Skeletal muscle tissue (tissue), 4 donors: ENCODE measurements around the gene CCDC15. TPM values are rescaled to one million over a fixed set of nuclear protein-coding genes. Genes with fewer than 3 reads are reported as not detected.

Experiments used
- H3K27ac ChIP-seq: one replicate; pipeline ENCODE4 v1.7.0; 2013; ENCODE audit warnings: mild to moderate bottlenecking, low read depth, low read length, inconsistent platforms
- H3K27me3 ChIP-seq, 3 donors: one replicate each; pipeline ENCODE4 v1.7.0; 2013; ENCODE audit warnings: low read length in 3 of 3; ENCODE audit not compliant: control insufficient read depth in 3 of 3, insufficient read depth in 3 of 3
- H3K36me3 ChIP-seq, 3 donors: one replicate each; pipeline ENCODE4 v1.7.0; 2013; ENCODE audit warnings: low read length in 3 of 3; ENCODE audit not compliant: control insufficient read depth in 3 of 3, insufficient read depth in 3 of 3
- H3K4me1 ChIP-seq, 3 donors: one replicate each; pipeline ENCODE4 v1.7.0; 2013; ENCODE audit warnings: low read length in 3 of 3, mild to moderate bottlenecking in 3 of 3; ENCODE audit not compliant: control insufficient read depth in 3 of 3, insufficient read depth in 3 of 3
- H3K4me3 ChIP-seq, 3 donors: one replicate each; pipeline ENCODE4 v1.7.0; 2013; ENCODE audit warnings: low read length in 3 of 3
- H3K9ac ChIP-seq, 3 donors: one replicate each; pipeline ENCODE4 v1.7.0; 2013; ENCODE audit warnings: low read length in 3 of 3, mild to moderate bottlenecking in 3 of 3, moderate library complexity in 2 of 3, low read depth in 1 of 3
- H3K9me3 ChIP-seq, 3 donors: one replicate each; pipeline ENCODE4 v1.7.0; 2013; ENCODE audit warnings: low read length in 3 of 3; ENCODE audit not compliant: control insufficient read depth in 3 of 3
- total RNA-seq: library from RNA; depleted of rRNA; stranded (reverse); fragments of >200 nt; gene quantifications from one replicate; pipeline ENCODE4 v1.2.3, GENCODE V29; 2014
- donor health status: Osteomylitis.

CCDC15 gene
- total RNA-seq, 1 donor from 2014 or later = 2.6 TPM

GRCh38 chr11:125078516-125079140, 124.6 kb downstream of the CCDC15 start:
- no peak overlapping the region for H3K4me3 ChIP-seq
- peaks cover 0 to 4% (median 0%) of the 10 kb centered on the region in 3 donors for H3K4me1 ChIP-seq
- no peaks in the 10 kb centered on the region for H3K36me3 ChIP-seq
- no peaks in the 10 kb centered on the region for H3K9me3 ChIP-seq
- H3K9ac ChIP-seq = no peak overlapping the region
- peaks cover 11 to 59% (median 22%) of the 10 kb centered on the region in 3 donors for H3K27me3 ChIP-seq
- H3K27ac ChIP-seq = no peak overlapping the region

- Histone ChIP-seq H3K36me3 (no peaks in the 10 kb centered on the region), H3K4me1 (peaks cover 0 to 4% (median 0%) of the 10 kb centered on the region in 3 donors), H3K9ac (no peak overlapping the region), H3K27ac (no peak overlapping the region), H3K27me3 (peaks cover 16 to 59% (median 22%) of the 10 kb centered on the region in 3 donors), H3K4me3 (no peak overlapping the region), H3K9me3 (no peaks in the 10 kb centered on the region)
These were observed 125.3 kb downstream of the CCDC15 start for GRCh38 chr11:125079151-125079877.

DNA sequence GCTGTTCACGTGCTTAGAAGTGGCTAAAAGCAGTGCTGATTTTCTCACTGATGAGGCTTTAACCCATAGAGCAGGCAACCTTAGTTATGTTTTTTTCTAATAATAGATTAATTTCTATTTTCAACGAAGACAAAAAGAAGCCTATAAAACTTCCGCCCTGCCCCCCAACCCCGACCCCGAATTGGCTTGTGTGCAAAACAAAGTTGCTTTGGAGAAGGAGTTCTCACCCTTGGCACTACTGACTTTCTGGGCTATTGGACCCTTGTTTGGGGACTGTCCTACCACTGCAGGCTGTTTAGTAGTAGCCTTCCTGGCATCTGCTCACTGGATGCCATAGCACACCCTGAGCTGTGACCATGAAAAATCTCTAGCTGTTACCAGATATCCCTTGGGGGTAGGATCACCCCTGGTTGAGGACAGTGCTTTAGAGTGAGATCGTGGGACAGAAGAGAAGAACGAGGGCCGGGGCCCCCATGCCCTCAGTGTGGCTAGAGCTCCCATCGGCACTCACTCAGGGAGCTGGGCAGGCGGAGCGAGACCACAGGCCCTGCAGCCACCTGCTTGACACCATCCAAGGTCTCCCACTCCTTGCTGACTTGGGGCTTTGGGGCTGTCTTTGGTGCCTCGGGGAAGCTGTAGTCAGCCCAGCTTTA, 126.0 kb downstream of the CCDC15 start:
- H3K27ac ChIP-seq = no peak overlapping the region

DNA sequence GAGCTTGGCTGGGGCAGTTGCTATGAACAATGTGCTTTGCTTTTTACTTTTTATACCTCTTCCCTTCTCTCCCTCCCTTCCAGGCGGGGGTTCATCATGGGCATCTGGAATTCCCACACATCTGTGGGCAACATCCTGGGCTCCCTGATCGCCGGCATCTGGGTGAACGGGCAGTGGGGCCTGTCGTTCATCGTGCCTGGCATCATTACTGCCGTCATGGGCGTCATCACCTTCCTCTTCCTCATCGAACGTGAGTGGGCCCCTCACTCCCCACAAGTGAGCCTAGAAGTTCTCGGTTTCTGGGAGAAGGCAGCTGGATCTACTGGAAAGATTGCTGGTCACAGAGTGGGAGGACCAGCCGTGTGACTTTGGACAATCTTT, 126.5 kb downstream of the CCDC15 start:
- Histone ChIP-seq H3K4me3 (no peak overlapping the region), H3K27me3 (peaks cover 20 to 61% (median 26%) of the 10 kb centered on the region in 3 donors), H3K9ac (no peak overlapping the region)

More for the DNA sequence above, 126.0 kb downstream of the CCDC15 start:
- H3K27me3 ChIP-seq = peaks cover 20 to 61% (median 23%) of the 10 kb centered on the region in 3 donors
- H3K9me3 ChIP-seq = no peaks in the 10 kb centered on the region
- peaks cover 0 to 3% (median 0%) of the 10 kb centered on the region in 3 donors for H3K4me1 ChIP-seq
- no peak overlapping the region for H3K9ac ChIP-seq
- H3K36me3 ChIP-seq = no peaks in the 10 kb centered on the region
- H3K4me3 ChIP-seq = no peak overlapping the region

GRCh38 chr11:125081098-125081798, 127.2 kb downstream of the CCDC15 start:
- H3K36me3 ChIP-seq = no peaks in the 10 kb centered on the region
- H3K9ac ChIP-seq = no peak overlapping the region
- H3K27ac ChIP-seq = no peak overlapping the region
- peaks cover 20 to 61% (median 26%) of the 10 kb centered on the region in 3 donors for H3K27me3 ChIP-seq
- no peaks in the 10 kb centered on the region for H3K4me1 ChIP-seq
- H3K4me3 ChIP-seq = no peak overlapping the region
- H3K9me3 ChIP-seq = no peaks in the 10 kb centered on the region

More for the DNA sequence above, 126.5 kb downstream of the CCDC15 start:
- Histone ChIP-seq H3K36me3 (no peaks in the 10 kb centered on the region), H3K9me3 (no peaks in the 10 kb centered on the region), H3K4me1 (no peaks in the 10 kb centered on the region), H3K27ac (no peak overlapping the region)

DNA sequence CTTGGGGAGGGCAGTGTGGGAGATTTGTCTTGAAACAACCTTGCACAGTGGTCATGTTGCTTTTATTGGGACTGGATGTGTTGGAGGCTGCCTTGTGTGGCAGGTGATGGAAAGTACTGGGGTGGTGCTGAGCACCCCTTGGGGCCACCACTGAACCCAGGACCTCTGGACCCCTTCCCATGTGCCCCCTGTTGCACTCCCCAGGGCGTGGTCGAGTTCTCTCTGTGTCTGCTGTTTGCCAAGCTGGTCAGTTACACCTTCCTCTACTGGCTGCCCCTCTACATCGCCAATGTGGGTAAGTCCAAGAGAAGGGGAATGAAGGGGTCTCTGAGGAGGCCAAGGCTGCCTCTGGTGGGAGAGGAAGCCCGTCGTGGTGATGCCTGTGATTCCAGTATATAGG, 128.0 kb downstream of the CCDC15 start:
- H3K4me3 ChIP-seq = no peak overlapping the region
- no peak overlapping the region for H3K9ac ChIP-seq
- no peaks in the 10 kb centered on the region for H3K36me3 ChIP-seq
- H3K9me3 ChIP-seq = no peaks in the 10 kb centered on the region
- H3K27ac ChIP-seq = no peak overlapping the region
- peaks cover 20 to 57% (median 23%) of the 10 kb centered on the region in 3 donors for H3K27me3 ChIP-seq
- H3K4me1 ChIP-seq = no peaks in the 10 kb centered on the region

- Histone ChIP-seq H3K27me3 (peaks cover 15 to 50% (median 17%) of the 10 kb centered on the region in 3 donors), H3K9ac (no peak overlapping the region)
These were observed 128.8 kb downstream of the CCDC15 start for GRCh38 chr11:125082611-125083311.

GRCh38 chr11:125083312-125084056, 129.5 kb downstream of the CCDC15 start:
- H3K36me3 ChIP-seq = no peaks in the 10 kb centered on the region

More at GRCh38 chr11:125082611-125083311, 128.8 kb downstream of the CCDC15 start:
- no peaks in the 10 kb centered on the region for H3K4me1 ChIP-seq
- no peaks in the 10 kb centered on the region for H3K9me3 ChIP-seq
- no peak overlapping the region for H3K27ac ChIP-seq
- no peak overlapping the region for H3K4me3 ChIP-seq
- H3K36me3 ChIP-seq = no peaks in the 10 kb centered on the region

GRCh38 chr11:125084057-125084416, 130.0 kb downstream of the CCDC15 start:
- Histone ChIP-seq H3K27me3 (peaks cover 12 to 48% (median 17%) of the 10 kb centered on the region in 3 donors), H3K27ac (no peak overlapping the region), H3K4me3 (no peak overlapping the region), H3K4me1 (no peaks in the 10 kb centered on the region), H3K36me3 (no peaks in the 10 kb centered on the region), H3K9me3 (no peaks in the 10 kb centered on the region), H3K9ac (no peak overlapping the region)

More at GRCh38 chr11:125083312-125084056, 129.5 kb downstream of the CCDC15 start:
- no peaks in the 10 kb centered on the region for H3K4me1 ChIP-seq
- no peak overlapping the region for H3K27ac ChIP-seq
- H3K4me3 ChIP-seq = no peak overlapping the region
- no peak overlapping the region for H3K9ac ChIP-seq
- H3K27me3 ChIP-seq = peaks cover 12 to 48% (median 17%) of the 10 kb centered on the region in 3 donors
- H3K9me3 ChIP-seq = no peaks in the 10 kb centered on the region
